T-helper 22 cell (primary cell): Measurements from ENCODE around the gene FUZ.

Experiments
- DNase-seq: peaks from one replicate; pipeline ENCODE4 v3.0.0-alpha.2; 2020; ENCODE audit warnings: low read depth

FUZ gene

DNA sequence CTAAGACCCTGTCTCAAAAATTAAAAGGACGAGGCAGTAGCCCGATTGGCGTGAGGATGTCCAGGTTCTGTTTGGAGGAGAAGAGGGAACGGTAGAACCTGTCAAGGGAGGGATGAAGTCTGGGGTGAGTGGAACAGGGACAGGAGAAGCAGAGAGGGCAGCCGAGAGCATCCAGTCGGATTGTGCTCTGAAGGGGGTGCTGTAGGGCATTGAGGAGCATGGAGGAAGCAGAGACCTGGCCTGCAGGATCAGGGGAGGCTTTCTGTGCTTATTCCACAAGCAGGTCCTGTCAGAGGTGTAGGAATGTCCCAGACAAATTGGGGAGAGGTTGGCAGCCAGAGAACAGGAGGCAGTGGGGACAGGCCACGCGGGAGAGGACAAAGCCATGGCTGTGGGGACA is 32.2 kb downstream of the FUZ start:
- no peak for DNase-seq

GRCh38 chr19:49779731-49780555 is 33.1 kb downstream of the FUZ start:
- DNase-seq: no peak

GRCh38 chr19:49776371-49776764 is 36.7 kb downstream of the FUZ start:
- no peak for DNase-seq

GRCh38 chr19:49775742-49776370 is 37.2 kb downstream of the FUZ start:
- DNase-seq: no peak

GRCh38 chr19:49774969-49775368 is 38.1 kb downstream of the FUZ start:
- DNase-seq: no peak

- DNase-seq: no peak
Observed at GRCh38 chr19:49773663-49774350, 39.3 kb downstream of the FUZ start.

- DNase-seq: no peak
Observed at GRCh38 chr19:49772850-49773432, 40.2 kb downstream of the FUZ start.

- DNase-seq: no peak
Observed at GRCh38 chr19:49771674-49772139, 41.4 kb downstream of the FUZ start.

DNA sequence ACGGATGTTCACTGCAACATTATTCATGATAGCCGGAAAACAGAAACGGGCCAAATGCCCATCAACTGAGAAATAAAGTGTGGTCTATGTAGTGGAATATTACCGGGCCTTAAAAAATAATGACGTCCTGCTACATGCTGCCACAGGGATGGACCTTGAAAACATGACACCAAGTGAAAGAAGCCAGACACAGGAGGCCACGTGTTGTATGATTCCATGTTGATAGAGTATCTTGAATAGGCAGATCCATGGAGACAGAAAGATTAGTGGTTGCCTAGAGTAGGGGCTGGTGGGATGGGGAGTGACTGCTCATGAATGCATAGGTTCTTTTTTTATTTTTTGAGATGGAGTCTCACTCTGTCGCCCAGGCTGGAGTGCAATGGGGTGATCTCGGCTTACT is 42.6 kb downstream of the FUZ start:
- DNase-seq: no peak

DNA sequence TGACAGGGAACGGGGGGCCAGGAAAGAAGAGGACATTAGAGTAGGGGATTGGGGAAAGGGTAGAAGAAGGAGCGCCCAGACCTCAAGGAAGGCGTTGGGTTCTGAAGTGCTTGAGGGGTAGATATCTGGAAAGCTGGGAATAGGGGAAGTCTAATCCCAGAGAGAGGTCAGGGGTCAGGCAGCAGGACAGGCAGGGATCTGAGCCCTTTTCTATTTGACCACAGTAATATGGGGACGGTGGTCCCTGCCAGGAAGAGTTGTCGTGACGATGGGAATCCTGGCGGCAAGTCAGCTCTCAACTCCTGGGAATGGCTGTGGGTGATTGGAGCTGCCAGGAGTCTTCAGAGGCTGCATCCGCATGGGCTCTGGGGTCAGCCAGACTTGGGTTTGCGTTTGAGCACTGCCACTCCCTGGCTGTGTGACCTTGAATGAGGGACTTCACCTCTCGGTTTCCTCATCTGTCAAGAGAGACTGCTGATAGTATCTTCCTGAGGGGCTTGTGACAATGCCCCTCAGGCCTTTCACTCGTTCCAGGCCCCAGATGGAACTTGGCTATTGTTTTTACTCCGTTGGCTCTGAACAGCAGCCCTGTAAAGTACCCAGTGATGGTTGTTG is 45.0 kb downstream of the FUZ start:
- no peak for DNase-seq

GRCh38 chr19:49767381-49767780 is 45.7 kb downstream of the FUZ start:
- DNase-seq: no peak

DNA sequence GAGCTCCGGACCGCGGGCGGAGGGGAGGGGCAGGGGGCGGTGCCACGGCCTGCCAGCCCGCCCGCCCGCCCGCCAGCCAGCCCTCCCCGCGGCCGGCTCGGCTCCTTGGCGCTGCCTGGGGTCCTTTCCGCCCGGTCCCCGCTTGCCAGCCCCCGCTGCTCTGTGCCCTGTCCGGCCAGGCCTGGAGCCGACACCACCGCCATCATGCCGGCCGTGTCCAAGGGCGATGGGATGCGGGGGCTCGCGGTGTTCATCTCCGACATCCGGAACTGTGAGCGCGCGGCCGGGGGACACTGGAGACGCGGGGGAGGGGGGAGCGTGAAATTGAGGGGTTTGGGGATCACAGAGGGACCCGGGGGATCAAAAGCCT is 46.2 kb downstream of the FUZ start, which contains the start of gene AP2A1:
Gene AP2A1, plus strand, starts transcription at position 72 of the 370 bp plus-strand sequence. Its CDS starts 133 bp downstream, at position 205.
- no peak for DNase-seq

- peak; percentile 99 for DNase-seq
Observed at GRCh38 chr19:49766007-49766929, 46.8 kb downstream of the FUZ start.

DNA sequence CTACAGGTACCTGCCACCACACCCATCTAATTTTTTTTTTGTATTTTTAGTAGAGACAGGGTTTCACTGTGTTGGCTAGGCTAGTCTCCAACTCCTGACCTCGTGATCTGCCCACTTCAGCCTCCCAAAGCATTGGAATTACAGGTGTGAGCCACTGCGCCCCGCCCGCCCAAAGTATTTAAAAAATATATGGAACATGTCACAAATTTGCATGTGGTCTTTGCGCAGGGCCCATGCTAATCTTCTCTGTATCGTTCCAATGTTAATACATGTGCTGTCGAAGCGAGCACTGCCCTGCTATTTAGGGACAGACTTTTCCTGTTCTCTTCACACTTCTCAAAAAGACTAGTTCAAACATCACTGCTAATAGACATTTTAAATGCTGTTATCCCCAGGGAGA is 48.8 kb downstream of the FUZ start:
- DNase-seq: no peak

DNA sequence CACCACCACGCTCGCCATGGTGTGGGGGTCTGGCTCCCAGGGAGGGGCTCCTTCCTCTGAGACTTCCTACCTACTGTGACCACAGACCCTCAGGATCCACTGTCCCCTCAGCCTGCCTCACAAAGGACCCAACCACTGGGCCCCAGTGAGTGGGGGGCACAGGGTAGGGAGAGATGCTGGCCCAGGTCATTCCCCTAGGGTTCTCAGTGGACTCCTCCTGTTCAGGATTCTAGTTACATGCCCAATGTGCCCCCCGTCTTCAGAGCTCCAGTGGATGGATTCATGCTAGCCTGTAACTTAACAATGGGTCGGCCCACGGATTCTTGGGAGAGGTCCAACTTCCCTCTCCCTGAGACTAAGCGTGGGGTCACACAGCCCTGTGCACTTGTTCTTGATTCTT is 49.9 kb downstream of the FUZ start, which contains the start of gene TSKS:
Gene TSKS, minus strand, starts transcription at position 77 of the 400 bp plus-strand sequence. Its CDS starts 59 bp downstream, at position 18.
- no peak for DNase-seq

DNA sequence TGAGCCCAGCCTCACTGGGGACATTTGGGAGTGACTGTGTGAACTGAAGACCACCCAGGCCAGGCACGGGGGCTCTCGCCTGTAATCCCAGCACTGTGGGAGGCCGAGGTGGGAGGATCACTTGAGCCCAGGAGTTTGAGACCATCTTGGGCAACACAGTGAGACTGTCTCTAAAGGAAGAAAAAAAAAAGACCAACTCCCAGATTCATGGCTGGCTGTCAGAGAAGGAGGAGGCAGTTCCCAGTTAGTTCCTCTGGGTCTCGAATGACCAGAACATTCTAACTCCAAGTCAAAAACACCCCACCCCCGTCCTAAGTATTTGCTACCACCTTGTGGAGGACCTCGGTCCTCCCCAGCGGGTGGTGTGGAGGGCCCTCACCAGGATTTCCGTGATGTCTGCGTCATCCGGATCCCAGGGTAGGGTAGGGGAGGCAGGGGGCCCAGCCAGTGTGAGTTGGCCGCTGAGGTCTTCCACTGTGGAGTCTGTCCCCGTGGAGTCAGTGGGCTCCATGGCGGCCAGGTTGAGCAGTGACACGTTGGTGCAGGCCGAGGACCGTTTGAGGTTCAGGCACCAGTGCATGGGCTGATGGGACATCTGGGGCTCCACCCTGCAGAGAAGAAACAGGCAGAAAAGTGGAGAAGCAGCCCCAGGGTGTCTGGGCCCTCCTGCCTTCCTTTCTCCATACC is 51.3 kb downstream of the FUZ start:
- no peak for DNase-seq

GRCh38 chr19:49761249-49761624 is 51.9 kb downstream of the FUZ start:
- no peak for DNase-seq

DNA sequence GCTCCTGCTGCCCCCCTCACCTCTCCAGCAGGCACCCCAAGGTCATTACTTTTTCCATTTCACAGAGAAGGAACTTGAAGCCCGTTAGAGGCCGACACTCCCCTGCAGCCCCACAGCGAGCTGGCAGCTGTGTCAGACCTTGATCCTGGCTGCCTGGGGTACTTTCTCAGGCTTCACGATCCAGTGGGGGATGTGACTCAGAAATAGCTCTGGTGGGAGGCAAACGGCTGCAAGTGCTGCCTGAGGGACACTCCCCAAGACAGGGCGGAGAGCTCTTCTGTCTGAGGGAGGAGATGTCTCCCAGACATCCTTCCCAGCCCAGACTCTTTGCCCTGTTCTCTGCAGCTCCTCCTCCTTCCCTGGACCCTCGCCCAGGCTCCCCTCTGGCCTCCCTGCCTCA is 54.8 kb downstream of the FUZ start:
- no peak for DNase-seq
